B cell (primary cell): Measurements from ENCODE around the gene PRKN. TPM values are rescaled to one million over a fixed set of nuclear protein-coding genes. Genes with fewer than 3 reads are reported as not detected.

Source experiments
- ATAC-seq: fragments of 200-7000 bp; cut with Tn5 transposase; one replicate; pipeline ENCODE4 v1.10.0; 2021; ENCODE audit warnings: low read depth, mild to moderate bottlenecking, moderate number of reproducible peaks, moderate library complexity
- CTCF ChIA-PET: fragments of 350-600 bp; sonication (Branson Sonifier 250); formaldehyde crosslinking; loops from one replicate; lab custom pipeline; 2021; ENCODE audit warnings: antibody characterized with exemption, inconsistent platforms; lab: Charles Lee
- POLR2A ChIA-PET: fragments of 350-600 bp; sonication (Branson Sonifier 250); formaldehyde crosslinking; loops from one replicate; lab custom pipeline; 2021; ENCODE audit warnings: antibody characterized with exemption; lab: Charles Lee
- DNase-seq: peaks from one replicate; pipeline ENCODE4 v3.0.0; 2013
- H2AFZ ChIP-seq: 2 replicates; pipeline ENCODE4 v1.6.1; 2012; ENCODE audit warnings: mild to moderate bottlenecking, low read depth, low read length; ENCODE audit not compliant: insufficient read depth, poor library complexity, severe bottlenecking
- H3K27ac ChIP-seq, 2 donors: 1 replicate in 1 of 2; 2 replicates in 1 of 2; pipeline ENCODE4 v1.5.1; 2012 to 2013; ENCODE audit warnings: low read length in 2 of 2, mild to moderate bottlenecking in 2 of 2, moderate library complexity in 1 of 2
- H3K27me3 ChIP-seq, 4 experiments: fragments of 200-600 bp in 1 of 4; sonication (generic) in 1 of 4; replicated peaks in 1 of 4; 1 replicate in 2 of 4; 2 replicates in 2 of 4; pipeline versions ENCODE4 v1.6.1 to v1.7.0; 2013 to 2016; ENCODE audit warnings: low read length in 3 of 4, mild to moderate bottlenecking in 2 of 4, mixed read lengths in 1 of 4, moderate library complexity in 1 of 4; ENCODE audit not compliant: insufficient read depth in 4 of 4, control insufficient read depth in 3 of 4; ENCODE audit errors: control extremely low read depth in 1 of 4
- H3K36me3 ChIP-seq, 2 experiments: replicated peaks in 1 of 2; 1 replicate in 1 of 2; 2 replicates in 1 of 2; pipeline versions ENCODE4 v1.6.1 to v1.7.1; 2013; ENCODE audit warnings: low read length in 1 of 2; ENCODE audit not compliant: insufficient read depth in 2 of 2, control insufficient read depth in 1 of 2; ENCODE audit errors: control extremely low read depth in 1 of 2, extremely low read depth in 1 of 2
- H3K4me1 ChIP-seq, 2 donors: fragments of 200-600 bp in 1 of 2; sonication (generic) in 1 of 2; 1 replicate in 1 of 2; 2 replicates in 1 of 2; pipeline versions ENCODE4 v1.5.1 to v1.6.1; 2013 to 2017; ENCODE audit warnings: low read length in 2 of 2; ENCODE audit not compliant: control insufficient read depth in 2 of 2, insufficient read depth in 2 of 2
- H3K4me2 ChIP-seq: replicated peaks from 2 replicates; pipeline ENCODE3; 2012; ENCODE audit warnings: mild to moderate bottlenecking, low read depth, low read length; ENCODE audit not compliant: poor library complexity, severe bottlenecking
- H3K4me3 ChIP-seq, 5 experiments: fragments of 200-600 bp in 1 of 5; sonication (generic) in 1 of 5; 1 replicate in 3 of 5; 2 replicates in 2 of 5; pipeline versions ENCODE4 v1.5.1 to v1.7.0; 2011 to 2016; ENCODE audit warnings: low read length in 4 of 5, mild to moderate bottlenecking in 4 of 5, low read depth in 2 of 5, control low read depth in 1 of 5, moderate library complexity in 1 of 5; ENCODE audit not compliant: insufficient read depth in 1 of 5; ENCODE audit errors: control extremely low read depth in 1 of 5, extremely low read depth in 1 of 5
- H3K79me2 ChIP-seq: fragments of 200-600 bp; sonication (generic); one replicate; pipeline ENCODE4 v1.6.0; 2016; ENCODE audit warnings: low read length; ENCODE audit not compliant: control insufficient read depth, insufficient read depth
- H3K9ac ChIP-seq: fragments of 200-600 bp; sonication (generic); 2 replicates; pipeline ENCODE4 v1.6.1; 2017; ENCODE audit warnings: mild to moderate bottlenecking, low read length, moderate library complexity
- H3K9me3 ChIP-seq, 3 donors: one replicate each; pipeline versions ENCODE4 v1.6.1 to v1.7.1; 2013; ENCODE audit warnings: low read length in 2 of 3; ENCODE audit not compliant: control insufficient read depth in 2 of 3, insufficient read depth in 1 of 3; ENCODE audit errors: control extremely low read depth in 1 of 3
- H4K20me1 ChIP-seq: 2 replicates; pipeline ENCODE4 v1.6.0; 2012; ENCODE audit warnings: mild to moderate bottlenecking, low read length; ENCODE audit not compliant: insufficient read depth, control insufficient read depth, poor library complexity, severe bottlenecking
- H3K27ac Mint-ChIP-seq: one replicate; pipeline ENCODE4 v1.8.0; 2021; ENCODE audit warnings: mixed read lengths
- H3K27me3 Mint-ChIP-seq: one replicate; pipeline ENCODE4 v1.8.0; 2021; ENCODE audit warnings: mixed read lengths
- H3K4me1 Mint-ChIP-seq: one replicate; pipeline ENCODE4 v1.8.0; 2021; ENCODE audit warnings: mixed read lengths
- H3K4me3 Mint-ChIP-seq: one replicate; pipeline ENCODE4 v1.8.0; 2021; ENCODE audit warnings: mixed read lengths
- H3K9me3 Mint-ChIP-seq: one replicate; pipeline ENCODE4 v1.8.0; 2022; ENCODE audit warnings: mixed read lengths; ENCODE audit not compliant: insufficient read depth
- EZH2 ChIP-seq: IDR thresholded peaks from 2 replicates; pipeline ENCODE4 v1.6.1; 2012; ENCODE audit warnings: borderline replicate concordance, low read depth, mild to moderate bottlenecking, moderate library complexity, low read length; ENCODE audit not compliant: insufficient read depth, poor library complexity, severe bottlenecking
- WGBS: methylation state at CpG from one replicate; pipeline ENCODE4 v1.1.5; 2013; ENCODE audit warnings: missing lambda C conversion rate; ENCODE audit not compliant: insufficient coverage; 5-methylcytosine and 5-hydroxymethylcytosine counted together
- intact Hi-C: fragments of 100-400 bp; cut with micrococcal nuclease; formaldehyde crosslinking; loops from one replicate; pipeline ENCODE4 v1.10.0; 2022
- polyA plus RNA-seq: library from polyadenylated mRNA; depleted of rRNA; stranded (reverse); fragments of >200 nt; gene quantifications from 2 replicates; pipeline ENCODE4 v1.2.3, GENCODE V29; 2012
- total RNA-seq, 2 donors: library from RNA; stranded (reverse); fragments of 120-200 nt in 1 of 2; gene quantifications; 1 replicate in 1 of 2; 2 replicates in 1 of 2; pipeline versions ENCODE4 v1.2.3 to v1.2.4, GENCODE V29; 2013 to 2022
- TF ChIP-seq, protein P1 (sequence below): fragments of 200-600 bp; IDR thresholded peaks from one replicate; pipeline ENCODE4 v1.8.0; 2022; ENCODE audit warnings: antibody characterized with exemption, mild to moderate bottlenecking

Gene PRKN
- total and polyA plus RNA-seq, 2 donors (not counting 1 experiment from before 2014, with no cell fraction given), result 1.6 to 6.2 TPM

DNA sequence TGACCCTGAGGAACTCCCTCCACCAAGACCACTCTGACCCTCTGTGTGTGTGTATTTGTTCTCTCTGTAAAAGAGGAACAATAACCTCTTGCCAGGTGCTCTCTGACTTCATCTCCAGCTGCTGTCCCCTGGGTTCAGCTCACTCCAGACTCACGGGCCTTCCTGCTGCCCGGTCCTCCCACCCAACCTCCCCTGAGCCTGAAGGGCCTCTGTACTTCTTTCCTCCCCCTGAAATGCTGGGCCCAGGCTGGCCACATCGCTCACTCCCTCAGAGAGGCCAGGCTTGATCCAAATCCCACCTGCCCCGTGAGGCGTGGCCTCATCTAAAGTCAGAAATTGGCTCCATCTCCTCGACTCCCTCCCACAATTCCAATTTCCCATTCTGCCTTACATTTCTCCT is 202.4 kb downstream of the PRKN start:
- ATAC-seq, result no peak
- no peaks in the 10 kb centered on the region for H4K20me1 ChIP-seq
- TF ChIP-seq, protein P1, sequence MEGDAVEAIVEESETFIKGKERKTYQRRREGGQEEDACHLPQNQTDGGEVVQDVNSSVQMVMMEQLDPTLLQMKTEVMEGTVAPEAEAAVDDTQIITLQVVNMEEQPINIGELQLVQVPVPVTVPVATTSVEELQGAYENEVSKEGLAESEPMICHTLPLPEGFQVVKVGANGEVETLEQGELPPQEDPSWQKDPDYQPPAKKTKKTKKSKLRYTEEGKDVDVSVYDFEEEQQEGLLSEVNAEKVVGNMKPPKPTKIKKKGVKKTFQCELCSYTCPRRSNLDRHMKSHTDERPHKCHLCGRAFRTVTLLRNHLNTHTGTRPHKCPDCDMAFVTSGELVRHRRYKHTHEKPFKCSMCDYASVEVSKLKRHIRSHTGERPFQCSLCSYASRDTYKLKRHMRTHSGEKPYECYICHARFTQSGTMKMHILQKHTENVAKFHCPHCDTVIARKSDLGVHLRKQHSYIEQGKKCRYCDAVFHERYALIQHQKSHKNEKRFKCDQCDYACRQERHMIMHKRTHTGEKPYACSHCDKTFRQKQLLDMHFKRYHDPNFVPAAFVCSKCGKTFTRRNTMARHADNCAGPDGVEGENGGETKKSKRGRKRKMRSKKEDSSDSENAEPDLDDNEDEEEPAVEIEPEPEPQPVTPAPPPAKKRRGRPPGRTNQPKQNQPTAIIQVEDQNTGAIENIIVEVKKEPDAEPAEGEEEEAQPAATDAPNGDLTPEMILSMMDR, result no peak
- no peak for TF ChIP-seq EZH2
- H3K79me2 ChIP-seq, result no peaks in the 10 kb centered on the region
- Mint-ChIP-seq H3K9me3 (peaks cover 2% of the 10 kb centered on the region), H3K4me1 (no peaks in the 10 kb centered on the region), H3K27me3 (no peaks in the 10 kb centered on the region), H3K4me3 (no peak overlapping the region), H3K27ac (no peak overlapping the region)
- no peaks in the 10 kb centered on the region for H3K36me3 ChIP-seq
- H3K9me3 ChIP-seq, result peaks cover 0 to 3% (median 0%) of the 10 kb centered on the region in 3 donors
- intact Hi-C loops, result no loop called here
- 77% methylated on average over 6 of the region's 6 CpGs for WGBS
- no peak overlapping the region for H3K4me3 ChIP-seq
- no peak overlapping the region for H2AFZ ChIP-seq
- no peak overlapping the region for H3K9ac ChIP-seq
- H3K4me1 ChIP-seq, result no peaks in the 10 kb centered on the region
- no peak overlapping the region for H3K4me2 ChIP-seq
- no peaks in the 10 kb centered on the region for H3K27me3 ChIP-seq
- ChIA-PET CTCF (no interaction called here), POLR2A (no interaction called here)
- DNase-seq, result no peak
- no peak overlapping the region for H3K27ac ChIP-seq

GRCh38 chr6:162512744-162513143 is 214.8 kb downstream of the PRKN start:
- no peak overlapping the region for H3K27ac Mint-ChIP-seq
- H3K4me1 Mint-ChIP-seq, result no peaks in the 10 kb centered on the region
- H3K79me2 ChIP-seq, result no peaks in the 10 kb centered on the region
- no peak overlapping the region for H3K4me3 ChIP-seq
- intact Hi-C loops, result no loop called here
- H4K20me1 ChIP-seq, result no peaks in the 10 kb centered on the region
- H3K27me3 Mint-ChIP-seq, result no peaks in the 10 kb centered on the region
- no peaks in the 10 kb centered on the region for H3K9me3 Mint-ChIP-seq
- no peak for DNase-seq
- POLR2A ChIA-PET, result no interaction called here
- TF ChIP-seq, protein P1, result no peak
- TF ChIP-seq EZH2, result no peak
- peaks cover 0 to 10% (median 0%) of the 10 kb centered on the region in 3 donors for H3K9me3 ChIP-seq
- H2AFZ ChIP-seq, result no peak overlapping the region
- H3K36me3 ChIP-seq, result no peaks in the 10 kb centered on the region
- no peak overlapping the region for H3K4me3 Mint-ChIP-seq
- H3K27me3 ChIP-seq, result no peaks in the 10 kb centered on the region
- H3K9ac ChIP-seq, result no peak overlapping the region
- no peak overlapping the region for H3K4me2 ChIP-seq
- H3K4me1 ChIP-seq, result no peaks in the 10 kb centered on the region
- ATAC-seq, result no peak
- WGBS, result 73% methylated on average over 1 of the region's 4 CpGs
- no peak overlapping the region for H3K27ac ChIP-seq
- CTCF ChIA-PET, result no interaction called here
